Mucosa of rectum (tissue), 2 donors: ENCODE results near the gene PTGR1.

Experiments used
- H3K27ac ChIP-seq, 2 donors: one replicate each; pipeline ENCODE4 v1.7.0; 2013; ENCODE audit warnings: inconsistent platforms in 2 of 2, low read depth in 2 of 2, low read length in 2 of 2
- H3K27me3 ChIP-seq, 2 donors: one replicate each; pipeline ENCODE4 v1.7.0; 2013; ENCODE audit warnings: low read length in 2 of 2; ENCODE audit not compliant: control insufficient read depth in 2 of 2, insufficient read depth in 2 of 2
- H3K36me3 ChIP-seq, 2 donors: one replicate each; pipeline ENCODE4 v1.7.0; 2013; ENCODE audit warnings: low read length in 2 of 2; ENCODE audit not compliant: control insufficient read depth in 2 of 2, insufficient read depth in 2 of 2
- H3K4me1 ChIP-seq, 2 donors: one replicate each; pipeline ENCODE4 v1.7.0; 2013; ENCODE audit warnings: low read length in 2 of 2, mild to moderate bottlenecking in 1 of 2; ENCODE audit not compliant: control insufficient read depth in 2 of 2, insufficient read depth in 2 of 2
- H3K4me3 ChIP-seq, 2 donors: one replicate each; pipeline ENCODE4 v1.7.0; 2013; ENCODE audit warnings: low read length in 2 of 2
- H3K9ac ChIP-seq, 2 donors: one replicate each; pipeline ENCODE4 v1.7.0; 2013; ENCODE audit warnings: low read length in 2 of 2, low read depth in 1 of 2, mild to moderate bottlenecking in 1 of 2
- H3K9me3 ChIP-seq, 2 donors: one replicate each; pipeline ENCODE4 v1.7.0; 2013; ENCODE audit warnings: low read length in 2 of 2; ENCODE audit not compliant: control insufficient read depth in 2 of 2
- donor health status: healthy.
- donor health status: Normal muscosa, but diverticular disease.

The PTGR1 gene

GRCh38 chr9:111613436-111614040, 14.1 kb upstream of the PTGR1 start:
- H3K27ac ChIP-seq: no peak overlapping the region
- no peaks in the 10 kb centered on the region for H3K36me3 ChIP-seq

GRCh38 chr9:111610845-111611244, 11.4 kb upstream of the PTGR1 start:
- H3K27me3 ChIP-seq: no peaks in the 10 kb centered on the region
- no peak overlapping the region for H3K27ac ChIP-seq
- H3K4me1 ChIP-seq: peaks cover 4 to 8% of the 10 kb centered on the region in 2 donors
- no peak overlapping the region for H3K9ac ChIP-seq
- H3K9me3 ChIP-seq: no peaks in the 10 kb centered on the region
- H3K4me3 ChIP-seq: no peak overlapping the region
- no peaks in the 10 kb centered on the region for H3K36me3 ChIP-seq

More at GRCh38 chr9:111613436-111614040, 14.1 kb upstream of the PTGR1 start:
- Histone ChIP-seq H3K9me3 (no peaks in the 10 kb centered on the region), H3K27me3 (no peaks in the 10 kb centered on the region), H3K4me3 (no peak overlapping the region), H3K4me1 (peaks cover 4 to 8% of the 10 kb centered on the region in 2 donors), H3K9ac (no peak overlapping the region)

GRCh38 chr9:111610149-111610548, 10.7 kb upstream of the PTGR1 start:
- Histone ChIP-seq H3K27ac (no peak overlapping the region), H3K4me1 (peaks cover 4 to 8% of the 10 kb centered on the region in 2 donors), H3K4me3 (no peak overlapping the region), H3K36me3 (no peaks in the 10 kb centered on the region), H3K9ac (no peak overlapping the region), H3K27me3 (no peaks in the 10 kb centered on the region), H3K9me3 (no peaks in the 10 kb centered on the region)

- H3K27me3 ChIP-seq: no peaks in the 10 kb centered on the region
- H3K4me3 ChIP-seq: no peak overlapping the region
- H3K9ac ChIP-seq: no peak overlapping the region
- no peaks in the 10 kb centered on the region for H3K36me3 ChIP-seq
- peaks cover 0 to 3% of the 10 kb centered on the region in 2 donors for H3K4me1 ChIP-seq
- H3K9me3 ChIP-seq: no peaks in the 10 kb centered on the region
- peak overlapping the region in 1 of 2 donors; percentile 2 for H3K27ac ChIP-seq
Measured at GRCh38 chr9:111605041-111605559, 5.7 kb upstream of the PTGR1 start.

GRCh38 chr9:111604054-111604615, 4.7 kb upstream of the PTGR1 start:
- Histone ChIP-seq H3K36me3 (no peaks in the 10 kb centered on the region), H3K4me3 (no peak overlapping the region), H3K4me1 (peaks cover 0 to 8% of the 10 kb centered on the region in 2 donors), H3K27me3 (no peaks in the 10 kb centered on the region), H3K27ac (no peak overlapping the region), H3K9ac (no peak overlapping the region), H3K9me3 (no peaks in the 10 kb centered on the region)

- Histone ChIP-seq H3K4me3 (no peak overlapping the region), H3K36me3 (no peaks in the 10 kb centered on the region), H3K4me1 (peaks cover 0 to 8% of the 10 kb centered on the region in 2 donors), H3K9me3 (no peaks in the 10 kb centered on the region), H3K27ac (no peak overlapping the region), H3K9ac (no peak overlapping the region), H3K27me3 (no peaks in the 10 kb centered on the region)
Measured at GRCh38 chr9:111603041-111603440, 3.6 kb upstream of the PTGR1 start.

GRCh38 chr9:111601237-111602018, 2.0 kb upstream of the PTGR1 start:
- H3K4me1 ChIP-seq: peaks cover 0 to 8% of the 10 kb centered on the region in 2 donors

GRCh38 chr9:111599955-111600343, 502 bp upstream of the PTGR1 start:
- H3K36me3 ChIP-seq: peaks cover 6 to 9% of the 10 kb centered on the region in 2 donors
- H3K27me3 ChIP-seq: no peaks in the 10 kb centered on the region
- peak overlapping the region; percentile 68 to 80 for H3K9ac ChIP-seq
- peak overlapping the region; percentile 82 to 84 for H3K27ac ChIP-seq
- peaks cover 0 to 7% of the 10 kb centered on the region in 2 donors for H3K4me1 ChIP-seq
- no peaks in the 10 kb centered on the region for H3K9me3 ChIP-seq
- H3K4me3 ChIP-seq: peak overlapping the region; percentile 77 to 86

More at GRCh38 chr9:111601237-111602018, 2.0 kb upstream of the PTGR1 start:
- Histone ChIP-seq H3K36me3 (no peaks in the 10 kb centered on the region), H3K4me3 (no peak overlapping the region), H3K27ac (no peak overlapping the region), H3K27me3 (no peaks in the 10 kb centered on the region), H3K9ac (no peak overlapping the region), H3K9me3 (no peaks in the 10 kb centered on the region)

GRCh38 chr9:111598733-111599091, 735 bp downstream of the PTGR1 start:
- Histone ChIP-seq H3K27me3 (no peaks in the 10 kb centered on the region), H3K27ac (peak overlapping the region; percentile 82 to 84), H3K4me3 (peak overlapping the region; percentile 77 to 86), H3K9ac (peak overlapping the region; percentile 68 to 80), H3K9me3 (no peaks in the 10 kb centered on the region), H3K36me3 (peaks cover 12 to 14% of the 10 kb centered on the region in 2 donors), H3K4me1 (peaks cover 0 to 5% of the 10 kb centered on the region in 2 donors)
